H1 (cell line): ENCODE data around the gene HMOX2. TPM values are rescaled to one million over a fixed set of nuclear protein-coding genes. Genes with fewer than 3 reads are reported as not detected.

Experiments
- BCL11A ChIP-seq, 2 experiments: IDR thresholded peaks; one replicate each; pipeline ENCODE4 v1.6.1; 2011; ENCODE audit warnings: low read depth in 2 of 2, low read length in 2 of 2, mild to moderate bottlenecking in 2 of 2
- CTBP2 ChIP-seq: IDR thresholded peaks from 2 replicates; pipeline ENCODE4 v1.7.0; 2011; ENCODE audit warnings: borderline replicate concordance, mild to moderate bottlenecking, moderate library complexity, mixed read lengths, low read length; ENCODE audit not compliant: insufficient read depth, insufficient read length
- EGR1 ChIP-seq: IDR thresholded peaks from 2 replicates; pipeline ENCODE4 v1.6.1; 2011; ENCODE audit warnings: low read depth, low read length, borderline replicate concordance
- EZH2 ChIP-seq: fragments of 200-600 bp; sonication (generic); IDR thresholded peaks from 2 replicates; pipeline ENCODE4 v1.7.1; 2012; ENCODE audit warnings: low read depth, mild to moderate bottlenecking, moderate library complexity, low read length, inconsistent platforms; ENCODE audit not compliant: severe bottlenecking
- GABPA ChIP-seq: IDR thresholded peaks from 2 replicates; pipeline ENCODE4 v1.6.1; 2011; ENCODE audit warnings: mild to moderate bottlenecking, low read length, moderate library complexity, borderline replicate concordance; ENCODE audit not compliant: insufficient read depth
- JUND ChIP-seq: IDR thresholded peaks from 2 replicates; pipeline ENCODE4 v1.6.1; 2011; ENCODE audit warnings: mild to moderate bottlenecking, improper control_type of control experiment, low read length
- KDM4A ChIP-seq: IDR thresholded peaks from one replicate; pipeline ENCODE4 v1.7.1; 2012; ENCODE audit warnings: low read depth, mild to moderate bottlenecking, moderate library complexity, low read length, inconsistent platforms; ENCODE audit not compliant: severe bottlenecking
- NRF1 ChIP-seq: IDR thresholded peaks from 2 replicates; pipeline ENCODE4 v1.6.1; 2011; ENCODE audit warnings: mild to moderate bottlenecking, low read depth, low read length, improper control_type of control experiment
- POLR2AphosphoS5 ChIP-seq: IDR thresholded peaks from 2 replicates; pipeline ENCODE4 v1.6.1; 2011; ENCODE audit warnings: low read depth, low read length
- RFX5 ChIP-seq: IDR thresholded peaks from 2 replicates; pipeline ENCODE4 v1.6.1; 2011; ENCODE audit warnings: low read depth, low read length, improper control_type of control experiment, borderline replicate concordance
- SAP30 ChIP-seq: fragments of 300-600 bp; sonication (generic); IDR thresholded peaks from 2 replicates; pipeline ENCODE4 v1.7.1; 2012; ENCODE audit warnings: low read length, moderate library complexity, mild to moderate bottlenecking, inconsistent platforms; ENCODE audit not compliant: insufficient read depth, insufficient replicate concordance
- TBP ChIP-seq: IDR thresholded peaks from 2 replicates; pipeline ENCODE4 v1.6.1; 2011; ENCODE audit warnings: low read depth, low read length, improper control_type of control experiment
- polyA plus RNA-seq, 7 experiments: library from polyadenylated mRNA; depleted of rRNA in 3 of 7; stranded (reverse) in 5 of 7; unstranded in 2 of 7; fragments of >200 nt in 5 of 7; fragments of 200-250 nt in 2 of 7; gene quantifications; 1 replicate in 5 of 7; 2 replicates in 1 of 7; 4 replicates in 1 of 7; pipeline versions ENCODE4 v1.2.1 to v1.2.3, GENCODE V29; 2011 to 2013; ENCODE audit warnings: missing spikeins in 2 of 7, mixed read lengths in 2 of 7
- total RNA-seq: library from RNA; stranded (reverse); fragmentation: NEBNext Ultra II Directional; extraction: Animal tissue kit (Norgen Biotek cat#: 25700); gene quantifications from 2 replicates; pipeline ENCODE4 v1.2.1, GENCODE V29; 2021
- TF ChIP-seq, protein P1 (sequence below): IDR thresholded peaks from 2 replicates; pipeline ENCODE4 v1.6.1; 2011; ENCODE audit warnings: low read depth, mild to moderate bottlenecking, low read length; ENCODE audit not compliant: insufficient read depth
- TF ChIP-seq, protein P2 (sequence below), 3 experiments: IDR thresholded peaks; 1 replicate in 2 of 3; 2 replicates in 1 of 3; pipeline versions ENCODE4 v1.5.1 to v1.6.1; 2011; ENCODE audit warnings: low read length in 3 of 3, mild to moderate bottlenecking in 3 of 3, inconsistent platforms in 2 of 3, low read depth in 1 of 3, moderate library complexity in 1 of 3; ENCODE audit not compliant: insufficient read depth in 1 of 3; ENCODE audit errors: control extremely low read depth in 1 of 3

HMOX2 gene
- total and polyA plus RNA-seq, 2 of the 8 experiments (the other 6 are each of a cell fraction or from before 2014, with no cell fraction given): 36.5 to 48.4 TPM

DNA sequence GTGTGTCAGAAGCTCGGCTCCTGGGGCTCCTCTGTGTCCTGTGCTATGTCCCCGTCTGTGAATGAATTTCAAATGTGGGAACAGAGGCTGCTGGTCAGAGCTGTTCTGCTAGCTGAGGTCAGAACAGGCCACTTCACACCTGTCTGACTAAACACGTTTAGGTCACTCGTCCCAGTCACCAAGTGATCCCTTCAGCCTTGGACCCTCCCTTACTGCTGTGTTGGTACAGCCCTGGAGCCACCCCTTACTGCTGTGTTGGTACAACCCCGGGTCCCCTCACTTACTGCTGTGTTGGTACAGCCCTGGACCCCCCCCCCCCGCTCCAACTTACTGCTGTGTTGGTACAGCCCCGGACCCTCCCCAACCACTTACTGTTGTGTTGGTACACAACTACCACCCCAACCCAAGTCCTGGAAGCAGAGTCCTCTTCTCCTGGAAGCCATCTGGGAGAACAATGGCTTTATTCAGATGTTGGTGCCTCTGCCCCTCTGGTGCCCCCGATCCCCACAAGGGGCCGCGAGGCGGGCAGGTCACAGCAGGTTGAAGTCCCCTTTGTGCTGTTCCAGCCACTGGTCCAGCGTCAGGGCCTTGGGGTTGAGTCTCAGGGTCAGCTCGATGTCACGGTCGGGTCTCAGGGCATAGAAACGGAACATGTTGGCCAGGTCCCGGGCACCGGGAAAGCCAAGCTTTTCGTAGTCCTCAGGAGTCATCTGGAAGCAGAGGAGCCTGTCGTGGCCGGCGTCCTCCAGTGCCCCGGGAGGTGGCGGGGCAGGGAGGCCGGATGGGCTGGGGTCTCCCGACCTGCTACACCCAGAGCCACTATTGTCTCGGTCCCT is 14.7 kb upstream of the HMOX2 start (continued):
- TF ChIP-seq BCL11A (IDR thresholded peaks at IDR 0.05; ENCODE audit: low read depth in 2 of 2, low read length in 2 of 2): no peak
- TF ChIP-seq, protein P1, sequence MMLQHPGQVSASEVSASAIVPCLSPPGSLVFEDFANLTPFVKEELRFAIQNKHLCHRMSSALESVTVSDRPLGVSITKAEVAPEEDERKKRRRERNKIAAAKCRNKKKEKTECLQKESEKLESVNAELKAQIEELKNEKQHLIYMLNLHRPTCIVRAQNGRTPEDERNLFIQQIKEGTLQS: no peak
- TF ChIP-seq SAP30: no peak
- no peak for TF ChIP-seq EGR1
- no peak for TF ChIP-seq EZH2
- TF ChIP-seq NRF1: no peak
- no peak for TF ChIP-seq TBP
- no peak for TF ChIP-seq RFX5
- TF ChIP-seq, protein P2, sequence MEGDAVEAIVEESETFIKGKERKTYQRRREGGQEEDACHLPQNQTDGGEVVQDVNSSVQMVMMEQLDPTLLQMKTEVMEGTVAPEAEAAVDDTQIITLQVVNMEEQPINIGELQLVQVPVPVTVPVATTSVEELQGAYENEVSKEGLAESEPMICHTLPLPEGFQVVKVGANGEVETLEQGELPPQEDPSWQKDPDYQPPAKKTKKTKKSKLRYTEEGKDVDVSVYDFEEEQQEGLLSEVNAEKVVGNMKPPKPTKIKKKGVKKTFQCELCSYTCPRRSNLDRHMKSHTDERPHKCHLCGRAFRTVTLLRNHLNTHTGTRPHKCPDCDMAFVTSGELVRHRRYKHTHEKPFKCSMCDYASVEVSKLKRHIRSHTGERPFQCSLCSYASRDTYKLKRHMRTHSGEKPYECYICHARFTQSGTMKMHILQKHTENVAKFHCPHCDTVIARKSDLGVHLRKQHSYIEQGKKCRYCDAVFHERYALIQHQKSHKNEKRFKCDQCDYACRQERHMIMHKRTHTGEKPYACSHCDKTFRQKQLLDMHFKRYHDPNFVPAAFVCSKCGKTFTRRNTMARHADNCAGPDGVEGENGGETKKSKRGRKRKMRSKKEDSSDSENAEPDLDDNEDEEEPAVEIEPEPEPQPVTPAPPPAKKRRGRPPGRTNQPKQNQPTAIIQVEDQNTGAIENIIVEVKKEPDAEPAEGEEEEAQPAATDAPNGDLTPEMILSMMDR (IDR thresholded peaks at IDR 0.05; ENCODE audit: control extremely low read depth in 1 of 3, insufficient read depth in 1 of 3, low read depth in 1 of 3, low read length in 3 of 3): no peak
- TF ChIP-seq JUND: peak; percentile 94
- no peak for TF ChIP-seq GABPA
- no peak for TF ChIP-seq CTBP2
- peak; percentile 58; the same call in 1 of the 2 replicates for TF ChIP-seq POLR2AphosphoS5
- TF ChIP-seq KDM4A: no peak
- TF ChIP-seq, all 59 proteins: peak for 6
